Measurements from ENCODE around the gene TRABD. TPM values are rescaled to one million over a fixed set of nuclear protein-coding genes. Genes with fewer than 3 reads are reported as not detected.

The TRABD gene
- total and polyA plus RNA-seq, 2 donors from 2014 or later: 34.2 to 56.3 TPM

GRCh38 chr22:50232481-50233151 is 46.9 kb downstream of the TRABD start:
- Histone ChIP-seq H3K27me3 (ENCODE audit: control insufficient read depth, insufficient read depth, low read length) (no peaks in the 10 kb centered on the region), H3K4me3 (ENCODE audit: low read length in 3 of 3) (no peak overlapping the region), H3K27ac (ENCODE audit: low read depth in 2 of 2, low read length in 2 of 2) (no peak overlapping the region), H3K4me1 (ENCODE audit: control insufficient read depth in 2 of 3, insufficient read depth in 2 of 3, low read depth in 1 of 3, low read length in 3 of 3) (no peaks in the 10 kb centered on the region), H3K9me3 (ENCODE audit: control insufficient read depth in 2 of 3, insufficient read depth in 1 of 3, low read length in 3 of 3) (no peaks in the 10 kb centered on the region), H3K36me3 (ENCODE audit: control insufficient read depth in 2 of 3, insufficient read depth in 3 of 3, low read length in 3 of 3) (peaks cover 0 to 8% (median 5%) of the 10 kb centered on the region in 3 donors), H3K9ac (ENCODE audit: low read length in 3 of 3) (no peak overlapping the region)
- no peak for FAIRE-seq
- TF ChIP-seq, protein P1, sequence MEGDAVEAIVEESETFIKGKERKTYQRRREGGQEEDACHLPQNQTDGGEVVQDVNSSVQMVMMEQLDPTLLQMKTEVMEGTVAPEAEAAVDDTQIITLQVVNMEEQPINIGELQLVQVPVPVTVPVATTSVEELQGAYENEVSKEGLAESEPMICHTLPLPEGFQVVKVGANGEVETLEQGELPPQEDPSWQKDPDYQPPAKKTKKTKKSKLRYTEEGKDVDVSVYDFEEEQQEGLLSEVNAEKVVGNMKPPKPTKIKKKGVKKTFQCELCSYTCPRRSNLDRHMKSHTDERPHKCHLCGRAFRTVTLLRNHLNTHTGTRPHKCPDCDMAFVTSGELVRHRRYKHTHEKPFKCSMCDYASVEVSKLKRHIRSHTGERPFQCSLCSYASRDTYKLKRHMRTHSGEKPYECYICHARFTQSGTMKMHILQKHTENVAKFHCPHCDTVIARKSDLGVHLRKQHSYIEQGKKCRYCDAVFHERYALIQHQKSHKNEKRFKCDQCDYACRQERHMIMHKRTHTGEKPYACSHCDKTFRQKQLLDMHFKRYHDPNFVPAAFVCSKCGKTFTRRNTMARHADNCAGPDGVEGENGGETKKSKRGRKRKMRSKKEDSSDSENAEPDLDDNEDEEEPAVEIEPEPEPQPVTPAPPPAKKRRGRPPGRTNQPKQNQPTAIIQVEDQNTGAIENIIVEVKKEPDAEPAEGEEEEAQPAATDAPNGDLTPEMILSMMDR (IDR thresholded peaks at IDR 0.05; ENCODE audit: borderline replicate concordance, extremely low read depth, insufficient read depth): no peak
- intact Hi-C loops (cut with DNase I): no loop called here
- DNase-seq: no peak

DNA sequence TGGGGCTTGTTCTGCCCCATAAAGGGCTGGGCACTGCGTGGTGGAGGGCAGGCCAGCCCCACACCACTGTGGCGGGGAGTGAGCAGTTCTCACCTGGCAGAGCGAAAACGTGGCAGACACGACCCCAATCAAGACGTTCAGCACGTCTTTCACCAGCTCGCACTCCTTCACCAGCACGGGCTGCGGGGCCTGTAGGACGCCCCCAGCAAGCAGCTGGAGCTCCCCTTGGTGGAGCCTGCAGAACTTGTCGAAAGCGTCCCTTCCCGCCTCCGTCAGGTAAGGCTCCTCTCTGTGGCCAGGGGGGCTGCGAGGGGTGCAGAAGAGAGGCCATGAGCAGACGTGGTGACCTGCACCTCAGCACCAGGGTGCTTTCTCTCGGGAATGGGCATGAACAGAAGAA is 47.5 kb downstream of the TRABD start:
- peaks cover 0 to 8% (median 5%) of the 10 kb centered on the region in 3 donors for H3K36me3 ChIP-seq (ENCODE audit: control insufficient read depth in 2 of 3, insufficient read depth in 3 of 3, low read length in 3 of 3)
- intact Hi-C loops (cut with DNase I): no loop called here
- no peak overlapping the region for H3K4me3 ChIP-seq (ENCODE audit: low read length in 3 of 3)
- peak in 1 of 5 donors; percentile 71 for DNase-seq
- H3K9ac ChIP-seq (ENCODE audit: low read length in 3 of 3): no peak overlapping the region
- no peak for FAIRE-seq
- no peak overlapping the region for H3K27ac ChIP-seq (ENCODE audit: low read depth in 2 of 2, low read length in 2 of 2)
- H3K9me3 ChIP-seq (ENCODE audit: control insufficient read depth in 2 of 3, insufficient read depth in 1 of 3, low read length in 3 of 3): no peaks in the 10 kb centered on the region
- no peaks in the 10 kb centered on the region for H3K27me3 ChIP-seq (ENCODE audit: control insufficient read depth, insufficient read depth, low read length)
- no peaks in the 10 kb centered on the region for H3K4me1 ChIP-seq (ENCODE audit: control insufficient read depth in 2 of 3, insufficient read depth in 2 of 3, low read depth in 1 of 3, low read length in 3 of 3)
- TF ChIP-seq, protein P1 (IDR thresholded peaks at IDR 0.05; ENCODE audit: borderline replicate concordance, extremely low read depth, insufficient read depth): no peak

DNA sequence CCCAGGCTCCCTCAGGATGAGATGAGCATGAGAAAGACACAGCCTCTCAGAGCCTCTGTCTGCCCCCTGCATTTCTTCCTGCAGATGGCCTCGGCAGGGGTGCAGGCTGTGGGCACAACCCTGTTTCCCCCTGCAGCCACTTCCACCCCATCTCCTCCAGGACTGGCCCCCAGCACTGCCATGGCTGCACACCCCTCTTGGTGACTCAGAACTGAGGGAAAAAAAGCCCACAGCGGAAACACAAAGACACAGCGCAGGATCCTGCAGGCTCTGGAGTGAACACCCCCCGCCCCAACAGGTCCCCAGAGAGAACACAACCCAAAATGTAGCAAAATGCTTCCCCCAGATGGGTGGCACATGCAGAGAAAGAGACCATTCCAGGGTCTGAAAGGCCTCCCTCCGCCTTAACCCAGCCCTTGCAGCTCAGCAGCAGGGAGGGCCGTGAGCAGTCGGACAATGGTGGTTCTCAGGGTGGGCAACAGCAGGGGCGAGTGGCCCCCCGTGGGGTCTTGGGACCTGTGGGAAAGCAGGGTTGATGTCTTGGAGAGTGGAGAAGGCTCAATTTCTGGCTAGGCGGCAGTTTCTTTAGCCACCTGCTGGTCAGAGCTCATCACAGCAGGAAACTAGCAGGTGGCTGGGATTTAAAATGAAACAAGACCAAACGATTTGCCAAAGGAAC is 51.2 kb downstream of the TRABD start:
- Histone ChIP-seq H3K36me3 (ENCODE audit: control insufficient read depth in 2 of 3, insufficient read depth in 3 of 3, low read length in 3 of 3) (peaks cover 0 to 15% (median 6%) of the 10 kb centered on the region in 3 donors), H3K9ac (ENCODE audit: low read length in 3 of 3) (no peak overlapping the region), H3K9me3 (ENCODE audit: control insufficient read depth in 2 of 3, insufficient read depth in 1 of 3, low read length in 3 of 3) (no peaks in the 10 kb centered on the region), H3K4me3 (ENCODE audit: low read length in 3 of 3) (no peak overlapping the region), H3K4me1 (ENCODE audit: control insufficient read depth in 2 of 3, insufficient read depth in 2 of 3, low read depth in 1 of 3, low read length in 3 of 3) (peaks cover 0 to 8% (median 6%) of the 10 kb centered on the region in 3 donors), H3K27ac (ENCODE audit: low read depth in 2 of 2, low read length in 2 of 2) (no peak overlapping the region), H3K27me3 (ENCODE audit: control insufficient read depth, insufficient read depth, low read length) (no peaks in the 10 kb centered on the region)
- intact Hi-C loops (cut with DNase I): no loop called here
- FAIRE-seq (no peak), DNase-seq (peak in 1 of 5 donors; percentile 55)
- TF ChIP-seq, protein P1 (IDR thresholded peaks at IDR 0.05; ENCODE audit: borderline replicate concordance, extremely low read depth, insufficient read depth): peak; percentile 30

Data from kidney (tissue), 14 donors.